Lung (tissue), 12 donors: Measurements from ENCODE around the gene JPH2. TPM values are rescaled to one million over a fixed set of nuclear protein-coding genes. Genes with fewer than 3 reads are reported as not detected.

Experiments
- ATAC-seq: fragments of 200-7000 bp; cut with Tn5 transposase; one replicate; pipeline ENCODE4 v1.9.1; 2020; ENCODE audit warnings: moderate number of reproducible peaks; ENCODE audit not compliant: insufficient read depth, low FRiP score
- DNase-seq, 3 donors: peaks; one replicate each; pipeline ENCODE4 v3.0.0-alpha.2; 2013 to 2017
- H3K27ac ChIP-seq, 2 donors: one replicate each; pipeline ENCODE4 v1.5.1; 2013; ENCODE audit warnings: mild to moderate bottlenecking in 2 of 2, moderate library complexity in 2 of 2, control low read depth in 1 of 2, inconsistent platforms in 1 of 2, low read depth in 1 of 2, low read length in 1 of 2
- H3K27me3 ChIP-seq, 3 donors: one replicate each; pipeline ENCODE4 v1.5.1; 2013; ENCODE audit warnings: low read length in 2 of 3; ENCODE audit not compliant: control insufficient read depth in 3 of 3, insufficient read depth in 3 of 3
- H3K36me3 ChIP-seq, 4 donors: one replicate each; pipeline ENCODE4 v1.5.1; 2013; ENCODE audit warnings: low read length in 4 of 4, mild to moderate bottlenecking in 1 of 4, moderate library complexity in 1 of 4; ENCODE audit not compliant: control insufficient read depth in 4 of 4, insufficient read depth in 4 of 4
- H3K4me1 ChIP-seq, 5 donors: one replicate each; pipeline ENCODE4 v1.5.1; 2013; ENCODE audit warnings: low read length in 5 of 5, mild to moderate bottlenecking in 2 of 5, moderate library complexity in 1 of 5; ENCODE audit not compliant: control insufficient read depth in 5 of 5, insufficient read depth in 5 of 5
- H3K4me3 ChIP-seq: one replicate; pipeline ENCODE4 v1.5.1; 2013; ENCODE audit warnings: mild to moderate bottlenecking, control low read depth, moderate library complexity
- H3K9ac ChIP-seq, 2 donors: one replicate each; pipeline ENCODE4 v1.5.1; 2013; ENCODE audit warnings: low read length in 2 of 2, control low read depth in 1 of 2; ENCODE audit not compliant: insufficient read depth in 1 of 2
- H3K9me3 ChIP-seq, 4 donors: one replicate each; pipeline ENCODE4 v1.5.1; 2013; ENCODE audit warnings: low read length in 3 of 4, mild to moderate bottlenecking in 1 of 4, moderate library complexity in 1 of 4; ENCODE audit not compliant: control insufficient read depth in 4 of 4, insufficient read depth in 3 of 4
- CTCF ChIP-seq: IDR thresholded peaks from 2 replicates; pipeline ENCODE4 v1.5.1; 2012; ENCODE audit warnings: mild to moderate bottlenecking; ENCODE audit errors: control extremely low read depth, extremely low read depth
- WGBS, 2 donors: extraction: QIAGEN DNeasy Blood & Tissue Kit; methylation state at CpG; one replicate each; pipeline ENCODE4 v1.1.7; 2013; 5-methylcytosine and 5-hydroxymethylcytosine counted together
- polyA plus RNA-seq, 2 donors: library from polyadenylated mRNA; stranded (reverse); fragments of 200-250 nt; gene quantifications; one replicate each; pipeline ENCODE4 v1.2.1, GENCODE V29; 2013
- total RNA-seq, 2 donors: library from RNA; depleted of rRNA in 1 of 2; stranded (reverse); fragments of >200 nt in 1 of 2; gene quantifications; one replicate each; pipeline ENCODE4 v1.2.1, GENCODE V29; 2014 to 2021
- donor health status: control.
- donor health status: control.
- donor health status: Bipolar disorder and iron deficiency.
- donor health status: healthy.
- donor health status: DM: yes; HTN: yes; CAD: no.

JPH2 gene
- total and polyA plus RNA-seq, 4 donors, result 2.5 to 9.2 (median 2.7) TPM

GRCh38 chr20:44064501-44065400 is 122.2 kb downstream of the JPH2 start:
- Histone ChIP-seq H3K36me3 (peaks cover 0 to 8% (median 3%) of the 10 kb centered on the region in 4 donors), H3K4me3 (no peak overlapping the region), H3K27ac (no peak overlapping the region), H3K27me3 (no peaks in the 10 kb centered on the region), H3K9me3 (peaks cover 0 to 1% (median 0%) of the 10 kb centered on the region in 4 donors), H3K4me1 (no peaks in the 10 kb centered on the region), H3K9ac (no peak overlapping the region)
- ATAC-seq, result no peak
- WGBS, 2 donors, result 92 to 98% methylated on average over 17 of the region's 17 CpGs
- DNase-seq, result no peak
- no peak for TF ChIP-seq CTCF

Other genes with a start within 250 kb of the JPH2 start
- 10 to 100 TPM; 25.3 to 30.1 TPM for gene OSER1, start 23.6 kb upstream of the JPH2 start, total RNA-seq
- 10 to 100 TPM; 22.6 to 32.9 TPM for gene OSER1, start 23.6 kb upstream of the JPH2 start, polyA plus RNA-seq
- not detected for gene GDAP1L1, start 60.1 kb upstream of the JPH2 start, total RNA-seq
- under 1 TPM; 0.02 to 0.10 TPM for gene GDAP1L1, start 60.1 kb upstream of the JPH2 start, polyA plus RNA-seq
- 10 to 100 TPM; 10.8 to 19.7 TPM for gene FITM2, start 124.0 kb upstream of the JPH2 start, total RNA-seq
- gene FITM2, start 124.0 kb upstream of the JPH2 start, polyA plus RNA-seq, result 1 to 10 TPM; 2.7 to 5.1 TPM
- gene R3HDML, start 149.9 kb upstream of the JPH2 start, total RNA-seq, result not detected
- not detected for gene R3HDML, start 149.9 kb upstream of the JPH2 start, polyA plus RNA-seq
- 1 to 10 TPM in 1 of 2 donors, under 1 TPM in 1; 0.67 to 1.3 TPM for gene HNF4A, start 168.5 kb upstream of the JPH2 start, total RNA-seq
- gene HNF4A, start 168.5 kb upstream of the JPH2 start, polyA plus RNA-seq, result under 1 TPM; 0.14 TPM